Thoracic aorta (tissue), 2 donors: ENCODE results near the gene TEDC2. TPM values are rescaled to one million over a fixed set of nuclear protein-coding genes. Genes with fewer than 3 reads are reported as not detected.

ENCODE experiments used
- ATAC-seq: fragments of 150-250 bp; one replicate; pipeline ENCODE4 v1.8.0; 2017; ENCODE audit warnings: low read depth; ENCODE audit not compliant: insufficient number of reproducible peaks, low FRiP score
- DNase-seq: peaks from one replicate; pipeline ENCODE4 v3.0.0-alpha.2; 2020; ENCODE audit warnings: low spot score
- H3K27ac ChIP-seq, 2 donors: fragments of 200-600 bp; sonication (generic); 1 replicate in 1 of 2; 2 replicates in 1 of 2; pipeline ENCODE4 v1.5.1; 2016; ENCODE audit warnings: mild to moderate bottlenecking in 2 of 2, moderate library complexity in 2 of 2
- H3K27me3 ChIP-seq: fragments of 200-600 bp; sonication (generic); replicated peaks from 2 replicates; pipeline ENCODE4 v1.6.0; 2016; ENCODE audit warnings: mild to moderate bottlenecking; ENCODE audit not compliant: insufficient read depth
- H3K36me3 ChIP-seq: fragments of 200-600 bp; sonication (generic); one replicate; pipeline ENCODE4 v1.5.1; 2016
- H3K4me1 ChIP-seq, 2 donors: fragments of 200-600 bp; sonication (generic); 1 replicate in 1 of 2; 2 replicates in 1 of 2; pipeline versions ENCODE4 v1.5.1 to v1.6.0; 2016; ENCODE audit warnings: low read depth in 2 of 2, mild to moderate bottlenecking in 1 of 2; ENCODE audit not compliant: control insufficient read depth in 1 of 2
- H3K4me3 ChIP-seq: fragments of 200-600 bp; sonication (generic); 2 replicates; pipeline ENCODE4 v1.5.1; 2016; ENCODE audit warnings: mild to moderate bottlenecking
- H3K9me3 ChIP-seq: fragments of 200-600 bp; sonication (generic); 2 replicates; pipeline ENCODE4 v1.5.1; 2016
- total RNA-seq, 2 donors: library from RNA; depleted of rRNA; stranded (reverse); fragments of >200 nt; gene quantifications; one replicate each; pipeline versions ENCODE4 v1.1.0 to v1.2.3, GENCODE V29; 2016
- TF ChIP-seq, protein P1 (sequence below): fragments of 200-600 bp; sonication (generic); IDR thresholded peaks from one replicate; pipeline ENCODE4 v1.5.1; 2019; ENCODE audit warnings: antibody characterized with exemption

Gene TEDC2
- total RNA-seq, 2 donors from 2014 or later = 0.27 TPM; not detected in 1

DNA sequence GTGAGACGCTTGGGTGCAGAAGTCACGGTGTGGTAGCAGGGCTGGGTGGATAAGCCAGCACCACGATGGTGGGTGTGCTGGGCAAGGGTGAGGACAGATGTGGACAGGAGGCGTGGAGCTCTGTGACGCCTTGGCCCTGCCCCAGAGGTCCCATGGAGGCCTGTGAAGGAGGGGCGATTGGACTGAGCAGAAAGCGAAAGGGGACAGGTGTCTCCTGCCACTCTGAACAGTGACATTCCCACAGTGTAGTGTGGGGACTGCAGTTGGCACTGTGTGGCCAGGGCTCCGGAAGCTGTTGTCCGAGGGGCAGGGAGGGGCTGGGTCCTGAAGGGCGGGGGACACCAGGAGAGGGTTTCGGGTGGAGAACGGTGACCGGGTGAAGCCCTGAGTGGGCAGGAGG lies 22.3 kb downstream of the TEDC2 start:
- peaks cover 9 to 23% of the 10 kb centered on the region in 2 donors for H3K4me1 ChIP-seq
- peak; percentile 4 for ATAC-seq
- no peaks in the 10 kb centered on the region for H3K36me3 ChIP-seq
- H3K27ac ChIP-seq = peak overlapping the region in 1 of 2 donors; percentile 16
- TF ChIP-seq, protein P1, sequence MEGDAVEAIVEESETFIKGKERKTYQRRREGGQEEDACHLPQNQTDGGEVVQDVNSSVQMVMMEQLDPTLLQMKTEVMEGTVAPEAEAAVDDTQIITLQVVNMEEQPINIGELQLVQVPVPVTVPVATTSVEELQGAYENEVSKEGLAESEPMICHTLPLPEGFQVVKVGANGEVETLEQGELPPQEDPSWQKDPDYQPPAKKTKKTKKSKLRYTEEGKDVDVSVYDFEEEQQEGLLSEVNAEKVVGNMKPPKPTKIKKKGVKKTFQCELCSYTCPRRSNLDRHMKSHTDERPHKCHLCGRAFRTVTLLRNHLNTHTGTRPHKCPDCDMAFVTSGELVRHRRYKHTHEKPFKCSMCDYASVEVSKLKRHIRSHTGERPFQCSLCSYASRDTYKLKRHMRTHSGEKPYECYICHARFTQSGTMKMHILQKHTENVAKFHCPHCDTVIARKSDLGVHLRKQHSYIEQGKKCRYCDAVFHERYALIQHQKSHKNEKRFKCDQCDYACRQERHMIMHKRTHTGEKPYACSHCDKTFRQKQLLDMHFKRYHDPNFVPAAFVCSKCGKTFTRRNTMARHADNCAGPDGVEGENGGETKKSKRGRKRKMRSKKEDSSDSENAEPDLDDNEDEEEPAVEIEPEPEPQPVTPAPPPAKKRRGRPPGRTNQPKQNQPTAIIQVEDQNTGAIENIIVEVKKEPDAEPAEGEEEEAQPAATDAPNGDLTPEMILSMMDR = no peak
- no peak for DNase-seq
- peak overlapping the region; percentile 59 for H3K4me3 ChIP-seq
- H3K9me3 ChIP-seq = no peaks in the 10 kb centered on the region
- H3K27me3 ChIP-seq = no peaks in the 10 kb centered on the region

GRCh38 chr16:2482708-2483534 lies 23.0 kb downstream of the TEDC2 start:
- H3K27me3 ChIP-seq = no peaks in the 10 kb centered on the region
- peaks cover 9 to 23% of the 10 kb centered on the region in 2 donors for H3K4me1 ChIP-seq
- TF ChIP-seq, protein P1 = no peak
- H3K27ac ChIP-seq = peak overlapping the region; percentile 6 to 52
- H3K4me3 ChIP-seq = peak overlapping the region; percentile 59
- ATAC-seq = peak; percentile 13
- no peaks in the 10 kb centered on the region for H3K36me3 ChIP-seq
- H3K9me3 ChIP-seq = no peaks in the 10 kb centered on the region
- DNase-seq = no peak

GRCh38 chr16:2483939-2484897 lies 24.3 kb downstream of the TEDC2 start:
- H3K4me1 ChIP-seq = peaks cover 9 to 23% of the 10 kb centered on the region in 2 donors
- no peaks in the 10 kb centered on the region for H3K9me3 ChIP-seq
- no peak for DNase-seq

GRCh38 chr16:2484898-2485508 lies 25.1 kb downstream of the TEDC2 start:
- Histone ChIP-seq H3K27ac (no peak overlapping the region), H3K27me3 (no peaks in the 10 kb centered on the region), H3K9me3 (no peaks in the 10 kb centered on the region), H3K4me1 (peaks cover 9 to 23% of the 10 kb centered on the region in 2 donors), H3K36me3 (no peaks in the 10 kb centered on the region), H3K4me3 (no peak overlapping the region)
- ATAC-seq (no peak), DNase-seq (no peak)
- TF ChIP-seq, protein P1 = no peak

More at GRCh38 chr16:2483939-2484897, 24.3 kb downstream of the TEDC2 start:
- no peak overlapping the region for H3K4me3 ChIP-seq
- no peaks in the 10 kb centered on the region for H3K36me3 ChIP-seq
- no peak overlapping the region for H3K27ac ChIP-seq
- TF ChIP-seq, protein P1 = no peak
- H3K27me3 ChIP-seq = no peaks in the 10 kb centered on the region
- ATAC-seq = no peak
